Uterus (tissue), 4 donors: ENCODE data around the gene ARL10. TPM values are rescaled to one million over a fixed set of nuclear protein-coding genes. Genes with fewer than 3 reads are reported as not detected.

Source experiments
- DNase-seq, 2 donors: peaks; one replicate each; pipeline ENCODE4 v3.0.0-alpha.2; 2019 to 2020
- H3K27ac ChIP-seq, 2 donors: fragments of 200-600 bp; sonication (generic); 1 replicate in 1 of 2; 2 replicates in 1 of 2; pipeline ENCODE4 v1.5.1; 2016 to 2018
- H3K27me3 ChIP-seq, 2 donors: fragments of 200-600 bp; sonication (generic); one replicate each; pipeline ENCODE4 v1.5.1; 2018 to 2019; ENCODE audit warnings: control low read depth in 1 of 2
- H3K36me3 ChIP-seq, 2 donors: fragments of 200-600 bp; sonication (generic); one replicate each; pipeline ENCODE4 v1.5.1; 2019; ENCODE audit warnings: control low read depth in 1 of 2
- H3K4me1 ChIP-seq, 2 donors: fragments of 200-600 bp; sonication (generic); one replicate each; pipeline ENCODE4 v1.5.1; 2018 to 2019; ENCODE audit warnings: control low read depth in 1 of 2
- H3K4me3 ChIP-seq, 2 donors: fragments of 200-600 bp; sonication (generic); 1 replicate in 1 of 2; 2 replicates in 1 of 2; pipeline ENCODE4 v1.5.1; 2018 to 2019; ENCODE audit warnings: mild to moderate bottlenecking in 1 of 2
- H3K9me3 ChIP-seq, 2 donors: fragments of 200-600 bp; sonication (generic); one replicate each; pipeline ENCODE4 v1.5.1; 2019; ENCODE audit warnings: control low read depth in 1 of 2
- CTCF ChIP-seq, 4 experiments: fragments of 200-600 bp in 2 of 4; fragments of 450-650 bp in 2 of 4; sonication (generic) in 2 of 4; IDR thresholded peaks; one replicate each; pipeline ENCODE4 v1.5.1; 2016 to 2019; ENCODE audit warnings: antibody characterized with exemption in 4 of 4, mild to moderate bottlenecking in 2 of 4, moderate library complexity in 1 of 4
- POLR2A ChIP-seq, 2 donors: fragments of 450-650 bp; IDR thresholded peaks; one replicate each; pipeline ENCODE4 v1.6.1; 2016; ENCODE audit warnings: antibody characterized with exemption in 2 of 2, mild to moderate bottlenecking in 1 of 2, moderate library complexity in 1 of 2
- intact Hi-C: fragments of 100-400 bp; cut with DNase I; formaldehyde crosslinking; loops from one replicate; pipeline ENCODE4 v1.15.1; 2023; ENCODE audit warnings: low total_unique reads
- total RNA-seq, 4 donors: library from RNA; depleted of rRNA in 3 of 4; stranded (reverse); fragments of >200 nt in 3 of 4; gene quantifications; one replicate each; pipeline versions ENCODE4 v1.1.0 to v1.2.4, GENCODE V29; 2014 to 2023
- donor health status: DM: yes; HTN: yes; CAD: no.

ARL10 gene
- total RNA-seq, 4 donors from 2014 or later, result 4.1 to 21.2 (median 9.6) TPM

- Histone ChIP-seq H3K27ac (no peak overlapping the region), H3K4me1 (peaks cover 3 to 10% of the 10 kb centered on the region in 2 donors), H3K4me3 (no peak overlapping the region), H3K27me3 (no peaks in the 10 kb centered on the region), H3K9me3 (no peaks in the 10 kb centered on the region), H3K36me3 (no peaks in the 10 kb centered on the region)
- no peak for TF ChIP-seq POLR2A (IDR thresholded peaks at IDR 0.05)
- no peak for TF ChIP-seq CTCF (IDR thresholded peaks at IDR 0.05)
- intact Hi-C loops, result no loop called here
- DNase-seq, result no peak
Observed at GRCh38 chr5:176418251-176418650, 53.0 kb downstream of the ARL10 start.

GRCh38 chr5:176420086-176420485, 54.8 kb downstream of the ARL10 start:
- Histone ChIP-seq H3K4me3 (no peak overlapping the region), H3K4me1 (peaks cover 3 to 5% of the 10 kb centered on the region in 2 donors), H3K36me3 (no peaks in the 10 kb centered on the region), H3K9me3 (no peaks in the 10 kb centered on the region), H3K27ac (no peak overlapping the region), H3K27me3 (no peaks in the 10 kb centered on the region)
- DNase-seq, result no peak
- intact Hi-C loops, result no loop called here
- TF ChIP-seq POLR2A (IDR thresholded peaks at IDR 0.05), result no peak
- no peak for TF ChIP-seq CTCF (IDR thresholded peaks at IDR 0.05)

- Histone ChIP-seq H3K36me3 (no peaks in the 10 kb centered on the region), H3K27me3 (no peaks in the 10 kb centered on the region), H3K4me3 (no peak overlapping the region), H3K9me3 (no peaks in the 10 kb centered on the region), H3K4me1 (peaks cover 3 to 4% of the 10 kb centered on the region in 2 donors), H3K27ac (no peak overlapping the region)
- intact Hi-C loops, result no loop called here
- no peak for TF ChIP-seq CTCF (IDR thresholded peaks at IDR 0.05)
- TF ChIP-seq POLR2A (IDR thresholded peaks at IDR 0.05), result no peak
- DNase-seq, result no peak
Observed at GRCh38 chr5:176420972-176421544, 55.8 kb downstream of the ARL10 start.

GRCh38 chr5:176424181-176424580, 58.9 kb downstream of the ARL10 start:
- H3K4me3 ChIP-seq, result no peak overlapping the region
- intact Hi-C loops, result no loop called here
- DNase-seq, result no peak
- no peaks in the 10 kb centered on the region for H3K4me1 ChIP-seq
- no peaks in the 10 kb centered on the region for H3K9me3 ChIP-seq
- no peaks in the 10 kb centered on the region for H3K27me3 ChIP-seq
- no peak for TF ChIP-seq CTCF (IDR thresholded peaks at IDR 0.05)
- no peak for TF ChIP-seq POLR2A (IDR thresholded peaks at IDR 0.05)
- no peak overlapping the region for H3K27ac ChIP-seq
- H3K36me3 ChIP-seq, result no peaks in the 10 kb centered on the region

GRCh38 chr5:176425138-176425537, 59.9 kb downstream of the ARL10 start:
- H3K4me1 ChIP-seq, result no peaks in the 10 kb centered on the region
- intact Hi-C loops, result no loop called here
- TF ChIP-seq POLR2A (IDR thresholded peaks at IDR 0.05) (no peak), CTCF (IDR thresholded peaks at IDR 0.05) (no peak)
- H3K27ac ChIP-seq, result no peak overlapping the region
- H3K9me3 ChIP-seq, result no peaks in the 10 kb centered on the region
- H3K27me3 ChIP-seq, result no peaks in the 10 kb centered on the region
- DNase-seq, result no peak
- H3K36me3 ChIP-seq, result no peaks in the 10 kb centered on the region
- H3K4me3 ChIP-seq, result no peak overlapping the region
